Left hindlimb (tissue), 1 donor: Measurements from ENCODE around the gene POLR2J2.
A peak's percentile ranks its signal among the peaks of the same experiment; 100 is the strongest.
"Not testable (repeated sequence)": the region's sequence is repeated elsewhere in the genome, so short reads cannot be mapped to it uniquely, and the experiment has no call there.

Experiments
- DNase-seq: peaks from one replicate; pipeline ENCODE4 v3.0.0-alpha.2; 2018

POLR2J2 gene

GRCh38 chr7:102671166-102671955, at the start of gene POLR2J2:
POLR2J2 (minus strand) TSS chr7:102671663; CDS start chr7:102671601, 62 bp downstream.
- DNase-seq, result peak; percentile 88

DNA sequence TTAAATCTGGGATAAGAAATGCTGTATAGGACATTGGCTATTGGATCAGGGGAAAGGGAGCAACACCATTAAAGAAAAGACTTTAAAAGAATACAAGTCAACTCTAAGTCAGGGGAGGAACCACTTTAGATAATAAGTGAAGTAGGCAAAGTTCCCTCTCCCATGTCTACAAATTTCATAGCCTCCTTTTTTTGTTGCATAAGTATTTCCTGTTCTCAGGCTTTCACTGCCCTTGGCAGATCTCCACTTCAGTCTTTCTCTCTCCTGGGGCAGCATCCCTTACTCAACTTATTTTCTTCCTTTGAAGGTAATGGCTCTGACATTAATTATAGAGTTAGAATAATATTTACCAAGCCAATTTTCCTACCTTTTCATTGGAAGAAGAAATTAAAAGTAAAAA, 47.0 kb upstream of the POLR2J2 start:
- DNase-seq, result not testable (repeated sequence)

DNA sequence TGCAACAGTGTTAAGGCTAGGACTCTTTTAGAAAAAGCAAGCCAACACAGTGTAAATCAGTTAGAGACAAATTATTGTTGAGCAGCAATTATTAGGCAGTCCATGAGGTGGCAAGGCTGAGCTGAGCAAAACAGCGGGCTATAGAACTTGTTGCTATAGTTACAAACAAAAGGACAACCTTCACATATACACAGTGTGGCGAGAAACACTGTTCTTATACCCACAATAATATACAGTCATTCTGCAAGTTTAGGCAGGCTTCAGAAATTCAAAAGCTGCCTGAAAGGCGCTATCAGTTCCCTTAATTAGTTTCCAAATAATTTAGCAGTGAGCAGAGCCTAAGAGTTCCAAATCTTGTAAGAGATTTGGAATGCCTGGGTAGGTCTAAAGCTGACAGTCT, 44.3 kb upstream of the POLR2J2 start:
- DNase-seq, result not testable (repeated sequence)

GRCh38 chr7:102714774-102715522, 43.5 kb upstream of the POLR2J2 start:
- DNase-seq, result not testable (repeated sequence)

DNA sequence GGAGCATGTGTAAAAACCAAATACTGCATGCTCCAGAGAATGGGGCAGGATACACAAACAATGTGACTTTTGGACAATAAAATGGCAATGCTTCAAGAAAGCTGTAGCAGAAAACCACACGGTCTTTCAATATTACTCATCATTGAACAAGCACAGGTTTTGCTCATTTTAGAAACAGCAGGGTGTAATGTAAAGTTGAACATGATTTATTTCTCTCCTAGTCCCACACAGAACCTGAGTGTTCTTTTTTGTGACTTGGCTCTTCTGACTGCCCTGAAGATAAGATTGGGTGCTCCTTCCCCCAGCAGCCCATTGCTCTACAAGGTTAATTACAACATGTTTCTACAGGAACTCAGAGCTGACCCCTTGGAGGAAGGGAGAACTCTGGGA, 42.2 kb upstream of the POLR2J2 start:
- not testable (repeated sequence) for DNase-seq

DNA sequence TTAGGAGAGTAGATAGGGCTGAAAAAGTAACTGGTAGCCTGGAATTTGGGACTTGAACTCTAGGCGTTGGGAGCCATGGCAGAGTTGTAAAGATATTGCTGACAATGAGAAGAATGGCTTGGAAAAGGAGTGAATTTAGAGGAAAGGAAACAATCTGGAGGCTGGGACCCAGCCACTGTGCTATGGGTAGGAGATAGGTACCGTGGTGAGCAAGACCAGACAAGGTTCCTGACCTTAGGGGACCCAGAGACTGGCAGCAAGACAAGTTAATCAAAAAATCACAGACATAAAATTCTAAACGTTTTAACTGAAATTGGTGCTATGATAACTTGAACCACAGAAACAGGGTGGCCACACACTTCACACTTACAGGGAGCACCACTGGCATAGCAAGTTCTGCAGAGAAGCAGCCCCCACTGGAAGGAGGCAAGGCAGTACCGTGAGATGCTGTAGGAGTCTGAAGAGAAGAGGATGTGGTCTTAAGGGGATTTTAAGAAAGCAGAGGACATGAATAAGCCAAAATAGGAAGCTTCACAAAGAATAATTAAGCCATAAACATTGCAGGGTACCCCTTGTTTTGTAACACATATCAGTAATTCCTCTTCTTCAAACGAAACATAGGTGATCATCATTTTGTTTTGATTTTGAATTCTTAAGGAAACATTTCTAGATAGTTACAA, 41.7 kb upstream of the POLR2J2 start:
- not testable (repeated sequence) for DNase-seq

DNA sequence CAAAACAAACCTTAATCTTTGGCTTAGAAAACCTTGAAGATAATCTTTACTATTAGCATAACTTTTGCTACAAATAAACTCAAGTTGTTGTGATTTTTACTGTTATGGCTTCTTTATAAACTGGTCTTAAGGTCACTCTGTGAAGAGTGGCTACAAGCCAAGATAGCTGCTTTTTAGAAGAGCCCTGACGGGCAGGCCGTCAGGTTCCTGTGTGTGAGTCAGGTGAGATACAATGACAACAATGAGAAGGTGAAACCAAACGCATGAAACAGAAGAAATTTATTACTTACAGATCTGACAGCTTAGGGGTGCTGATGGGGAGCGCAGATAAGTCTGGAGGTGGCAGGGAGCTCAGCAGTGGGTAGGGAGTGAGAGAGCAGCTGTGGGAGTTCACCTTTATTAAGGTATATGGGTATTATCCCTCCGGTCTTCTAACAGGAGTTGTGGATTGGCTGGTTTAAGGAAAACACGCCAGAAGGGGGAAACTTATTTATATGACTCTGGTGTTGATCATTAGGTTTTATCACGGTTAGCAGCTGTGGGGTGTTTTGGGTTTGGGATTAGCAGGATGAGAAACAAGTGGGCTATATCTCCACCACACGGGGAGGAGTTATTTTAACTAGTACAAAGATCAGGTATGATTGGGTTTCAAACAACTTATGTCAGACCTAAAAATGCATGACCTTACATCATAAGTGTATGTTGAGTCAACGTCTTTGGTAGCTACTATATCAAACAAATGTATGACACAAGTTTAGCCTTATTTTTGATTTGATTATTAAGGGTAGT, 27.7 kb upstream of the POLR2J2 start:
- not testable (repeated sequence) for DNase-seq

DNA sequence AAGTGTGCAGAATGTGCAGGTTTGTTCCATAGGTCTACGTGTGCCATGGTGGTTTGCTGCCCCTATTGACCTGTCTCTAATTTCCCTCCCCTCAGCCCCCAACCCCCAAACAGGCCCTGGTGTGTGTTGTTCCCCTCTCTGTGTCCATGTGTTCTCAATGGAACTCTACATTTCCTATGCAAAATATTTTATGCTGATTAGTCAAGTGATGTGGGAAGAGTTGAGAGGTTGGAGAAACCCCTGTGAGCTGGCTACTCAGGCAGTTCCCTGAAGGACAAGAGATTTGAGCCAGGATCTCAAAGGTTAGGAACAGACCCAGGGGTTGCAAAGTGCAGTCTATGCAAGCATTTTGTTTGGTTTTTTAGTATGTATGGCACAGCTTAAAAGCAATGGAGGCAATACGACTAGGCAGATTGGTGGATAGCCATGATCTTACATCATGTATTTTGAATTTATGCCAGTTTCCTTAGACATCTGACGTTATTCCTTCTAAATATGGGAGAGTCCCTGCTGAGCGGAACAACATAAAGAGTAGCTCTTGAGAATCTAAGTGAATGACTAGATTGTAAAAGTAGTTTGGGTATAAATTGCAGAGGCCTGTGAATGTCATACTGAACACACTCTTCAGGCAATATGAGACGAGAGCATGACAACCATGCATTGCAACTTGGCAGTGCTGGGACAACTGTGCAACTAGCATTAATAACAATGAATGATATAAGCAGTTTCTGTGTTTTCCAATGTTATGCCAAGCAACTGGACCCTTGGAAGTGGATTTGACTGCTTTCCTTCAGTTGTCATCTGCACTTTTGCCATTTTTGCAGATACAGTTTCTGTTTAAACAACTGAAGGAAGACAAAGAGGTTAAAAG, 26.4 kb upstream of the POLR2J2 start:
- DNase-seq, result not testable (repeated sequence)

DNA sequence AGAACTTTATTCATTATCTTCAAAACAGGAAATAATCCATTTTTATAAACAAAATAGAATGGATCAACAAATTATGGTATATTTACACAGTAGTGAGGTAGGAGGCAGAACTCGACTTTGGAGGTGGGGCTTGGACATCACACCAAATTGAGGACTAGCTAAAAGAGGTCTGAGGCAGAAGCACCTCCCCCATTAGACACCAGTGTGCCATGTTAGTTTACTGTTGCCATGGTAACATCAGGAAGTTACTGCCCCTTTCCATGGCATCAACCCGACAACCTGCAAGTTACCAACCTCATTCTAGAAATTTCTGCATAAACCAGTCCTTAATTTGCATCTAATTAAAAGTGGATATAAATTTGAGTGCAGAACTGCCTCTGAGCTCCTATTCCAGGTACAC, 24.5 kb upstream of the POLR2J2 start:
- DNase-seq, result not testable (repeated sequence)

- DNase-seq, result not testable (repeated sequence)
Measured at GRCh38 chr7:102695033-102695552, 23.6 kb upstream of the POLR2J2 start.

DNA sequence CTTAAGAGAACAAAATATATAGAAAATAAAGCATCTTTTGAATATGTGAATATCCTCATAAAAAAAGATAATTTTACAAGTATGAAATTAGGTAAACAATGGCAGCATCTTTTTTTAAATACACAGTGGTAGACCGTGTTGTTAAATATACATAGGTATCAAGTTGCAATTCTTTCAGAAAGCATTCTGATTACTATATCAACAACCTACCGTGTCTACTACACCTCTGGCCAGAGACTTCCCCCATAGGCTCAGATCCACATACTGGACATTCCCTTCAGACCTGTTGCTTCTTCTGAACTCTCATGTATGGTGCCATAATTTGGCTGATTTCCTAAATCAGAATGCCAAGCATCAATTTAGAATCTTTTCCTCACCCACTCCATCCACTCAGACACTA, 22.5 kb upstream of the POLR2J2 start:
- not testable (repeated sequence) for DNase-seq

DNA sequence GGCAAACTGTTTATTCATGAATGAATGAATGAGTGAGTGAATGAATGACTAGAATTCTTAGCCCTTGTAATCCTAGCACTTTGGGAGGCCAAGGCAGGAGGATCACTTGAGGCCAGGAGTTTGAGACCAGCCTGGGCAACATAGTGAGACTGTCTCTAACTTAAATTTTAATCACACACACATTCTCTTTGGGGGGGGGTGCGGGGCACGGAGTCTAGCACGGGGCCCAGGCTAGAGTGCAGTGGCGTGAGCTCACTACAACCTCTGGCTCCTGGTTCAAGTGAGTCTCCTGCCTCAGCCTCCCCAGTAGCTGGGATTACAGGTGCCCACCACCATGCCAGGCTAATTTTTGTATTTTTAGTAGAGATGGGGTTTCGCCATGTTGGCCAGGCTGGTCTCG, 19.1 kb upstream of the POLR2J2 start:
- DNase-seq, result not testable (repeated sequence)

- DNase-seq, result not testable (repeated sequence)
Measured at GRCh38 chr7:102689436-102690282, 18.2 kb upstream of the POLR2J2 start.

DNA sequence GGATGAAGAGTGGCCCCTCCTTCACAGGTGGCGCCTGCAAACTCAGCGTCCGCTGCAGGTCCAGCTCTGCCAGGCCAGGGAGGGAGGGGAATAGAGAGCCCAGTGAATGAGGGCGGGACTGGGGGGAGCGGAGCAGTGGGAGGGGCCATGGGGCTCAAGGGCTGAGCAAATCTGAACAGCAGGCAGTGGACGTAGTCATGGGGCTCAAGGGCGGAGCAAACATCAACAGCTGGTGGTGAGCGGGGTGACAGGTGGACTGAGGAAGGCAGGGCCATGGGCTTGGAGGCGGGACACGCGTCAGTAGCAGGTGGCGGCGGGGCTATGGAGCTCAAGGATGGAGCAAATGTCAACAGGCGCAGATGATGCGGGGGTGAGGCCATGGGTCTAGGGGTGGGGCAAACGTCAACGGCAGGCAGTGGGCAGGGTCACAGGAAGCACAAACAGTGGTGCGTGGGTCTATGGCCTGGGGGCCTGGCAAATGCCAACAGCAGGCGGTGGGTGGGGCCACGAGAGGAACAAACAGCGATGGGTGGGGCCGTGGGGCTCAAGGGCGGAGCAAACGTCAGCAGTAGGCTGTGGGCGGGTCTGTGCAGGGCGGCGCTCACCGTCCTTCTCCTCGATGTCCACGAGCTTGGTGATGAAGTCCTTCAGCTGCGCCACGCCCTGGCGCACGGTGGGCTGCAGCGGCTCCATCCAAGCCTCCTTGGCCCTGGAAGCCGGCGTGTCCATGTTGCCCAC, 17.0 kb upstream of the POLR2J2 start:
- not testable (repeated sequence) for DNase-seq

DNA sequence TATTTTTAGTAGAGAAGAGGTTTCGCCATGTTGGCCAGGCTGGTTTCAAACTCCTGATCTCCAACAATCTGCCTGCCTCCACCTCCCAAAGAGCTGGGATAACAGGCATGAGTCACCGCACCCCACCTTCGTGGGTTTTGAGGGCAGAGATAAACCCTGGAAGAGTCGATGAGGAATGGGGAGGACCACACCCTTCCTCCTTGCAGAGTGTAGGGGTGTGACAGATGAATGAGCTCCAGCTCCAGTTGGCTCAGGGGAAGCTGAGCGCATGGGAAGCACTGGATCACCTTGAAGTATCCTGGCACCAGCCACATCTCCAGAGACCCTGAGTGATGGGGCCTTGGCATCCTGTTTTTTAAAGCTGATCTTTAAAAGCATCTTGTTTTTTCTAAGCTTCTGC, 11.1 kb upstream of the POLR2J2 start:
- not testable (repeated sequence) for DNase-seq

DNA sequence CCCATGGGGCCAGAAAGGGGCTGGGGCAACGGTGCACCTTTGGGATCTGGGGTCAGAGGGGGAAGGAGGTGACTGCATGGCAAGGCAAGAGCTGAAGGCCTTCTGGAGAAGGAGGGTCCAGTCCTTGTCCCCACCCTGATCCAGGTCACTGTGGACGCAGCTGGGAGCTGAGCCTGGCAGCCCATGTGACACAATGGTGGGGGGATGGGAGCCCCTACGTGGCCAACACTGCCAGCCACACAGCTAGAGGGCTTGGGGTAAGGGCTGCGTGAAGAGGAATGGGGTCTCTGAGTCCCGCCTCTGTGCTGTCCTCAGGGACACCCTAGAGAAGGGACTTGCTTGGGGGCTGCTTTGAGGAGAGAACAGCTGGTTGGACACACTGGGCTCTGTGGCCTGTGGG, 9.3 kb upstream of the POLR2J2 start:
- DNase-seq, result not testable (repeated sequence)

GRCh38 chr7:102675545-102675944, 4.1 kb upstream of the POLR2J2 start:
- DNase-seq, result not testable (repeated sequence)

- DNase-seq, result not testable (repeated sequence)
Measured at GRCh38 chr7:102673447-102674067, 2.1 kb upstream of the POLR2J2 start.

DNA sequence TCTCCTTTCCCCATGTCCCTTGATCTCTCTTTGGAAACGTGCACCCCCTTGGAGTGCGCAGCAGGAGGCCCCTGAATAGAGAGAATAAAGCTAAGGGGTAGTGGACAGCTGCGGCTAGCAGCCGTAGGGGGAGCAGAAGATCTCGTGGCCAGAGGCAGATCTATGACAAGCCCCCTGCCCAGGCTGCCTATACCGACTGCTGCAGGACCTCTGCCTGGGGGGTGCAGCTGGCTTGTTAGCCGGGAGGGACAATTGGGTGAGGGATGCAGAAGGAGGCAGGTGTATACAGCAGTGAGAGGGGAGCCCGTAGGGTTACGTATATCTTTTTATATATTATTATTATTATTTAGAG, 469 bp upstream of the POLR2J2 start:
- not testable (repeated sequence) for DNase-seq
